GM21825 (cell line): ENCODE results near the gene PABPC1L2A.
"Not testable (repeated sequence)": the region's sequence is repeated elsewhere in the genome, so short reads cannot be mapped to it uniquely, and the experiment has no call there.

Experiments used
- ATAC-seq: cut with Tn5 transposase; IDR thresholded peaks from one replicate; pipeline ENCODE4 v1.9.1; 2021; ENCODE audit warnings: mild to moderate bottlenecking, moderate library complexity; ENCODE audit not compliant: unreplicated experiment

The PABPC1L2A gene

DNA sequence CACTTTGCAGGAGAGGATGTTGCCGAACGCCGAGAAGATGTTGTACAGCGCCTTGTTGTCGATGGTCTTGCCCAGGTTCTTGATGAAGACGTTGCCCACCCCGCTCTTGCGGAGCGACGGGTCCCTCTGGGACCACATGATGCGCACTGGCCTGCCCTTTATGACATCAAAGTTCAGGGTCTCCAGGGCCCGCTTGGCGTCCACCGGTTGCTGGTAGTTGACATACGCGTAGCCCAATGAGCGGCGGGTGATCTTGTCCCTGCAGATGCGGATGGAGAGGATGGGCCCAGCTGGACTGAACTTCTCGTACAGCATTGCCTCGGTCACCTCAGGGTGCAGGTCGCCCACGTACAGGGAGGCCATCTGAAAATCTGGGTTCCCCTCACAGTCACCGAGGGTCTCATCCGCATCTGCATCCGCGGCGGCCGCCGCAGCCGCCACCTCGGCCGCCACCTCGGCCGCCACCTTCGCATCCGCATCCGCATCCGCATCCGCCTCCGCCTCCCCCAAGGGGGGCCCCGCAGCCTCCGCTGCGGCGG lies at the start of gene PABPC1L2A:
TSS of gene PABPC1L2A (minus strand) at position 489 of the 539 bp plus-strand sequence. CDS start at position 363, 126 bp downstream.
- ATAC-seq, result not testable (repeated sequence)

DNA sequence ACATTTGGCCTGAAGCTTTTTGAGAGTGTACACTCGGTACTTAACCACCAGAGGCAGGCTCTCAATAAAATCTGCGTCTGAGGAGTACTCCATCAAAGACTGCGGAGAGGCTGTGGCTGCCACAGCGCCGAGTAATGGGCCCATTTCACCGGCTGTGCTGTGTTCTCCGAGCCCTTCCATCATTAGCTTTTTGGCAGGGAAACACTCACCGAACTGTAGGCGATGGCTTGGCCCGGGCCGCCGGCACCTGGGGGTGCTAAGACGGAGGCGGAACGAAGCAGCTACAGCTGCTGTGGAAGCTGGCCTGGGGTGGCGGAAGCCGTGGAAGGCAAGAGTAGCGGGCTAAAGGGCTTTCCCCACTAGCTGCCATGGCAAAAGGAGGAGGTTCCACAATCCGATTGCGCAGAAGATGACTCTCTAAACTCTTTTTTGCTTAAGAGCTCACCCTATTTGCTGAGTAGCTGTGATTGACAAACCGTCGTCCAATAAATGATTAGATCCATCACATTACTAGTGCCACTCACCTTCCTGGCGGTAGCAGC lies 48.5 kb upstream of the PABPC1L2A start:
- ATAC-seq, result no peak

DNA sequence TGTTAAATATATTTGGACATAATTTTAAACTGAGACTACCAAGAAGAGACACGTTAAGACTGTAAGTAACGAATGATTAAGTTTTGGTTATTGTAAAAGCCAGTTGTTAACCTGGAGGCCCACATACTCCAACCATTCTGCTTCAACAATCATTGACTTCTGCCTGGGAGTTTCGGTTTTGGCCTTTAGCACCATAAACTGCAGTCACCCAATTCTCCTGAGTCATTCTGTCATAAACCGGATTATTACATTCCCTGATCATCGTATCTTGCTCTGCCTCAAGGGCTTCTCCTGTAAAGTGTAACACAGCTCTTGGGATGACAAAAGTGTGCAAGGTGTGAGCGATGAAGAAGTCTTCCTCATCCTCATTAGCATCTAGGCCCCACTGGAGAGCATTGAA lies 46.9 kb upstream of the PABPC1L2A start:
- ATAC-seq, result no peak

DNA sequence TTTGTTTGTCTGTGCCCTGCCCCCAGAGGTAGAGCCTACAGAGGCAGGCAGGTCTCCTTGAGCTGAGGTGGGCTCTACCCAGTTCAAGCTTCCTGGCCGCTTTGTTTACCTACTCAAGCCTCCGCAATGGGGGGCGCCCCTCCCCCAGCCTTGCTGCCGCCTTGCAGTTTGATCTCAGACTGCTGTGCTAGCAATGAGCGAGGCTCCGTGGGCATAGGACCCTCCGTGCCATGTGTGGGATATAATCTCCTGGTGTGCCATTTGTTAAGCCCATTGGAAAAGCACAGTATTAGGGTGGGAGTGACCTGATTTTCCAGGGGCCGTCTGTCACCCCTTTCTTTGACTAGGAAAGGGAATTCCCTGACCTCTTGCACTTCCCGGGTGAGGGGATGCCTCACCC lies 20.2 kb upstream of the PABPC1L2A start:
- ATAC-seq, result not testable (repeated sequence)

DNA sequence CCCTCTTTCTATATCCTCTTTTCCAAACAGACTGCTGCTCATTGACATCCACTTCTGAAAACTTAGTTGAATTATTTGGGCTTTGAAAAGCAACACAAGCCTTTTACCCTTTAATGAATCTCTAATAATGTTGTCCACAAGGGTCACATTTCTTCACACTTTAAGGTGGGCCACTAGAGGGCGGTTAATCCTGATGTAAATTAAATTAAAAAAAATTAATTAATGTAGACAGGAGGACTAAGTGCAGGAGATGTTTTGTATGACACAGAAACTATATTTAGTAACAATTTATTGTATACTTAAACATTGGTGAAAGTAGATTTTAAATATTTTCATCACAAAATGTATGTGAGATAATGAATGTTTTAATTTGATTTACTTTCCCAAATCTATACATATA lies 7.5 kb upstream of the PABPC1L2A start:
- ATAC-seq, result not testable (repeated sequence)

DNA sequence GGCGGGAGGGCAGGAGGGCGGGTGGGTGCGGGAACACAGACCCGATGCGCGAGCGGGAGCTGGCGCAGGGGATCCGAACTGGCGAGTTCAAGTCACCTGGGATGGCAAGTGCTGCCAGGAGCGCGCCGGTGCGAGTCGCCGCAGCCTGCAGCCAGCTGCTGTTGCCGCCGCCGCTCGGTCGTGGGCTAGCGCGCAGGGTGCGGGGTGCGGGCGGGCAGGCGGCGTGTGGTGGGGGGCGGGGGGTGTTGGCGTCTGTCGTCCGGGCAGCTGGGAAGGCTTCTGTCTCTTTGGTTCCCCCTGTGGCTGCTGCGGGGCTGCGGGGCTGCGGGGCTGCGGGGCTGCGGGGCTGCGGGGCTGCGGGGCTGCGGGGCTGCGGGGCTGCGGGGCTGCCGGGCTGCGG lies 572 bp upstream of the PABPC1L2A start:
- not testable (repeated sequence) for ATAC-seq

DNA sequence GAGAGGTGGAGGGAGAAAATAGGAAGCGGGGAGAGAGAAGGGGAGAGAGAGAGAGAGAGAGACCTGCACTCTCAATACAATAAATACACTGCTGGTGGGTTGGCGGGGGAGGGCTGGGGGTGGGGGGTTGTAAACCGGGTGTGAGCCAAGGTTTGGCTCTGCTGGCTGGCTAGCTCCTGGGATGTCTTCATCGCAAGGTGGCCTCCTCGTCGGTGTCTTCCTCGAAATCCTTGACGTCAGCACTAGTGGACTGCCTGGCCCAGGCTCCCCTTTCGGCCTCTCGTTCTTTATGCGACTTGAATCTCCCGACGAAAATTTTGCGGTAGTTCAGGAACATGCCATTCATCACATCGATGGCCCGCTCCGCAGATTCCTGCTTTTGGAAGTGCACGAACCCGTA lies 715 bp downstream of the PABPC1L2A start:
- not testable (repeated sequence) for ATAC-seq

DNA sequence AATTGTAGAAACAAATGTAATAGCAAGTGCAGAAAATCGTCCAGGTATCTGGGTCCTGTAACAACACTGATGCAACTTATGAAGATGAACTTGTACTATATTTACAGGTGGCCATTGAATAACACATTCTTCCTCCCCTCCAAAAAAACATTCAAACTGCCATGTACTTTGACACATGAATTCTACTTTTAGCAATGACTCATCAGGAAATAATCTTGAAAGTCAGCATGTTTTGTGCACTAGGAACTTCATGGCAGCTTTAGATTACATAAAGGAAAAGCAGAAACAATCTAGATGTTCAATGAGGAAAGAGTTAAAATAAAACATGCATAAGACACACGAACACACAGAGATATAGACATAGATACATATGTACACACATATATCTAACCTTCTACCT lies 2.5 kb downstream of the PABPC1L2A start:
- ATAC-seq, result no peak

DNA sequence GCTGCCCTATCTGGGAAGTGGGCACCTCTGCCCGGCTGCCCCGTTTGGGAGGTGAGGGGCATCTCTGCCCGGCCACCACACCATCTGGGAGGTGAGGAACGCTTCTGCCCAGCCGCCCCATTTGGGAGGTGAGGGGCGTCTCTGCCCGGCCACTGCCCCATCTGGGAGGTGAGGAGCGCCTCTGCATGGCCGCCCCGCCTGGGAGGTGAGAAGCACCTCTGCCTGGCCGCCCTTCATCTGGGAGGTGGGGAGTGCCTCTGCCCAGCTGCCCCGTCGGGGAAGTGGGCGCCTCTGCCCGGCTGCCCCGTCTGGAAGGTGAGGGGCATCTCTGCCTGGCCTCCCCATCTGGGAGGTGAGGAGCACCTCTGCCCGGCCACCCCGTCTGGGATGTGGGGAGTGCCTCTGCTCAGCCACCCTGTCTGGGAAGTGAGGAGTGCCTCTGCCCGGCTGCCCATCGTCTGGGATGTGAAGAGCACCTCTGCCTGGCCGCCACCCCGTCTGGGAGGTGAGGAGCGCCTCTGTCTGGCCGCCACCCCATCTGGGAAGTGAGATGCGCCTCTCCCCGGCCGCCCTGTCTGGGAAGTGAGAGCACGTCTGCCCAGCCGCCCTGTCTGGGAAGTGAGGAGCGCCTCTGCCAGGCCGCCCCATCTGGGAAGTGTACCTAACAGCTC lies 9.8 kb downstream of the PABPC1L2A start:
- ATAC-seq, result no peak

DNA sequence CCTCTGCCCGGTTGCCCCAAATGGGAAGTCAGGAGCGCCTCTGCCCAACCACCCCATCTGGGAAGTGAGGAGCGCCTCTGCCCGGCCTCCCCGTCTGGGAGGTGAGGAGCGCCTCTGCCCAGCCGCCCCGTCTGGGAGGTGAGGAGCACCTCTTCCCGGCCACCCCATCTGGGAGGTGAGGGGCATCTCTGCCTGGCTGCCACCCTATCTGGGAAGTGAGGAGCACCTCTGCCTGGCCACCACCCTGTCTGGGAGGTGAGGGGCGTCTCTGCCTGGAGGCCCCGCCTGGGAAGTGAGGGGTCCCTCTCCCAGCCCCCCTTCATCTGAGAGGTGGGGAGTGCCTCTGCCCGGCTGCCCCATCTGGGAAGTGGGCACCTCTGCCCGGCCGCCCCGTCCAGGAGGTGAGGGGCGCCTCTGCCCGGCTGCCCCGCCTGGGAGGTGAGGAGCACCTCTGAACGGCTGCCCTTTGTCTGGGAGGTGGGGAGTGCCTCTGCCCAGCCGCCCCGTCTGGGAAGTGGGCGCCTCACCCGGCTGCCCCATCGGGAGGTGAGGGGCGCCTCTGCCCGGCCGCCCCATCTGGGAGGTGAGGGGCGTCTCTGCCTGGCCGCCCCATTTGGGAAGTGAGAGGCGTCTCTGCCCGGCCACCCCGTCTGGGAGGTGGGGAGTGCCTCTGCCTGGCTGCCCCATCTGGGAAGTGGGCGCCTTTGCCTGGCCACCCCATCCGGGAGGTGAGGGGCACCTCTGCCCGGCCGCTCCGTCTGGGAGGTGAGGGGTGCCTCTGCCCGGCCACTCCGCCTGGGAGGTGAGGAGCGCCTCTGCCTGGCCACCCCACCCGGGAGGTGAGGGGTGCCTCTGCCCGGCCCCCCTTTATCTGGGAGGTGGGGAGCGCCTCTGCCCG lies 10.6 kb downstream of the PABPC1L2A start:
- ATAC-seq, result no peak

DNA sequence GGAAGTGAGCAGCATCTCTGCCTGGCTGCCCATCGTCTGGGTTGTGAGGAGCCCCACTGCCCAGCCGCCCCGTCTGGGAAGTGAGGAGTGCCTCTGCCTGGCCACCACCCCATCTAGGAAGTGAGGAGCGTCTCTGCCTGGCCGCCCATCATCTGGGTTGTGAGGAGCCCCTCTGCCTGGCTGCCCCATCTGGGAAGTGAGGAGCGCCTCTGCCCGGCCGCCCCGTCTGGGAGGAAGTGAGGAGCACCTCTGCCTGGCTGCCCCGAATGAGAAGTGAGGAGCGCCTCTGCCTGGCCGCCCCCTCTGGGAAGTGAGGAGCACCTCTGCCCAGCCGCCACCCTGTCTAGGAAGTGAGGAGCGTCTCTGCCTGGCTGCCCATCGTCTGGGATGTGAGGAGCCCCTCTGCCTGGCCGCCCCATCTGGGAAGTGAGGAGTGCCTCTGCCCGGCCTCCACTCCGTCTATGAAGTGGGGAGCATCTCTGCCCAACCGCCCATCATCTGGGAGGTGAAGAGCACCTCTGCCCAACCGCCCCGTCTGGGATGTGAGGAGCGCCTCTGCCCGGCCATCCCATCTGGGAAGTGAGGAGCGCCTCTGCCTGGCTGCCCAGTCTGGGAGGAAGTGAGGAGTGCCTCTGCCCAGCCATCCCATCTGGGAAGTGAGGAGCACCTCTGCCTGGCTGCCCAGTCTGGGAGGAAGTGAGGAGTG lies 11.4 kb downstream of the PABPC1L2A start:
- ATAC-seq, result not testable (repeated sequence)

DNA sequence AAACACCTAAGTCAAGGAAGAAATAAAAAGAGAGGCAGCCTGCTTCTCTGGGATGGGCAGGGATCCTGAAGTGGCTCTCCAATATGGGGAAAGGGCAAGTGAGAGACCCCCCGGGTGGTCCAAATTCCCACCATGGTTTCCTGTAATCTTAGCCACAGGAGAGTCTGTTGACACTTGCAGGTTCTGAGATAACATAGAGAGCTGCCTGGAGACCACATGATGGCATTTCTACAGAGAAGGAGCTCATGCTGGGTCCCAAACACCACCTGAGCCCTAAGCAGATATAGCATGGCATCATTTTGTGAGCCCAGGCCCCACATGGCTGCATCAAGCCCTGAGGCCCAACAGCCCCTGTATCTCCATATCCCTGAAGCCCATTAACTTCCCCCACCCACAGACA lies 50.4 kb downstream of the PABPC1L2A start:
- no peak for ATAC-seq
